ENCODE results near the gene BARHL2. TPM values are rescaled to one million over a fixed set of nuclear protein-coding genes. Genes with fewer than 3 reads are reported as not detected.

BARHL2 gene
- polyA plus RNA-seq, 3 donors = not detected

GRCh38 chr1:90713741-90714509 lies 3.2 kb downstream of the BARHL2 start:
- no peak overlapping the region for H3K27ac ChIP-seq (ENCODE audit: low read depth, low read length)
- WGBS, 3 donors = 3 to 5% (median 3%) methylated on average over 15 of the region's 15 CpGs

GRCh38 chr1:90712915-90713730 lies 4.0 kb downstream of the BARHL2 start:
- WGBS, 3 donors = 6 to 12% (median 9%) methylated on average over 15 of the region's 15 CpGs
- no peak overlapping the region for H3K27ac ChIP-seq (ENCODE audit: low read depth, low read length)

- 3 to 9% (median 9%) methylated on average over 19 to 21 of the region's 21 CpGs for WGBS, 3 donors
- H3K27ac ChIP-seq (ENCODE audit: low read depth, low read length) = no peak overlapping the region
Measured at GRCh38 chr1:90712153-90712856, 4.8 kb downstream of the BARHL2 start.

- H3K27ac ChIP-seq (ENCODE audit: low read depth, low read length) = no peak overlapping the region
- 10 to 17% (median 11%) methylated on average over 5 of the region's 5 CpGs for WGBS, 3 donors
Measured at GRCh38 chr1:90711696-90712095, 5.4 kb downstream of the BARHL2 start.

GRCh38 chr1:90710579-90711536 lies 6.2 kb downstream of the BARHL2 start:
- no peak overlapping the region for H3K27ac ChIP-seq (ENCODE audit: low read depth, low read length)
- WGBS, 3 donors = 1 to 6% (median 4%) methylated on average over 40 to 41 of the region's 41 CpGs

GRCh38 chr1:90709535-90709934 lies 7.6 kb downstream of the BARHL2 start:
- no peak overlapping the region for H3K27ac ChIP-seq (ENCODE audit: low read depth, low read length)
- WGBS, 3 donors = 41 to 58% (median 42%) methylated on average over 2 of the region's 2 CpGs

- H3K27ac ChIP-seq (ENCODE audit: low read depth, low read length) = no peak overlapping the region
- 15 to 17% (median 16%) methylated on average over 2 of the region's 2 CpGs for WGBS, 3 donors
Measured at GRCh38 chr1:90708826-90709225, 8.3 kb downstream of the BARHL2 start.

- H3K27ac ChIP-seq (ENCODE audit: low read depth, low read length) = no peak overlapping the region
- WGBS, 3 donors = 3 to 7% (median 6%) methylated on average over 6 of the region's 6 CpGs
Measured at GRCh38 chr1:90708236-90708786, 8.8 kb downstream of the BARHL2 start.

- 0 to 2% (median 1%) methylated on average over 21 of the region's 21 CpGs for WGBS, 3 donors
- H3K27ac ChIP-seq (ENCODE audit: low read depth, low read length) = no peak overlapping the region
Measured at GRCh38 chr1:90707363-90707710, 9.8 kb downstream of the BARHL2 start.

- 1 to 4% (median 3%) methylated on average over 72 to 73 of the region's 73 CpGs for WGBS, 3 donors
Measured at GRCh38 chr1:90706437-90707362, 10.4 kb downstream of the BARHL2 start.

GRCh38 chr1:90705956-90706355 lies 11.1 kb downstream of the BARHL2 start:
- H3K27ac ChIP-seq (ENCODE audit: low read depth, low read length) = no peak overlapping the region
- 8 to 12% (median 9%) methylated on average over 8 of the region's 8 CpGs for WGBS, 3 donors

More at GRCh38 chr1:90706437-90707362, 10.4 kb downstream of the BARHL2 start:
- no peak overlapping the region for H3K27ac ChIP-seq (ENCODE audit: low read depth, low read length)

- WGBS, 3 donors = 8 to 13% (median 10%) methylated on average over 14 of the region's 14 CpGs
- no peak overlapping the region for H3K27ac ChIP-seq (ENCODE audit: low read depth, low read length)
Measured at GRCh38 chr1:90704817-90705216, 12.3 kb downstream of the BARHL2 start.

GRCh38 chr1:90694846-90695245 lies 22.3 kb downstream of the BARHL2 start:
- no peak overlapping the region for H3K27ac ChIP-seq (ENCODE audit: low read depth, low read length)
- WGBS, 3 donors = 63 to 82% (median 76%) methylated on average over 3 of the region's 3 CpGs

GRCh38 chr1:90687747-90688146 lies 29.4 kb downstream of the BARHL2 start:
- H3K27ac ChIP-seq (ENCODE audit: low read depth, low read length) = no peak overlapping the region
- 84 to 92% (median 89%) methylated on average over 3 of the region's 3 CpGs for WGBS, 3 donors

- 93 to 99% (median 97%) methylated on average over 1 of the region's 1 CpG for WGBS, 3 donors
- no peak overlapping the region for H3K27ac ChIP-seq (ENCODE audit: low read depth, low read length)
Measured at GRCh38 chr1:90675161-90675847, 41.8 kb downstream of the BARHL2 start.

GRCh38 chr1:90671741-90672140 lies 45.4 kb downstream of the BARHL2 start:
- 48 to 61% (median 51%) methylated on average over 3 of the region's 3 CpGs for WGBS, 3 donors
- H3K27ac ChIP-seq (ENCODE audit: low read depth, low read length) = no peak overlapping the region

Data from adipose tissue (tissue), 3 donors.